ENCODE measurements around the gene SH3PXD2A.
A peak's percentile ranks its signal among the peaks of the same experiment; 100 is the strongest.

SH3PXD2A gene

GRCh38 chr10:103553743-103554487 is 301.5 kb downstream of the SH3PXD2A start:
- DNase-seq = no peak

DNA sequence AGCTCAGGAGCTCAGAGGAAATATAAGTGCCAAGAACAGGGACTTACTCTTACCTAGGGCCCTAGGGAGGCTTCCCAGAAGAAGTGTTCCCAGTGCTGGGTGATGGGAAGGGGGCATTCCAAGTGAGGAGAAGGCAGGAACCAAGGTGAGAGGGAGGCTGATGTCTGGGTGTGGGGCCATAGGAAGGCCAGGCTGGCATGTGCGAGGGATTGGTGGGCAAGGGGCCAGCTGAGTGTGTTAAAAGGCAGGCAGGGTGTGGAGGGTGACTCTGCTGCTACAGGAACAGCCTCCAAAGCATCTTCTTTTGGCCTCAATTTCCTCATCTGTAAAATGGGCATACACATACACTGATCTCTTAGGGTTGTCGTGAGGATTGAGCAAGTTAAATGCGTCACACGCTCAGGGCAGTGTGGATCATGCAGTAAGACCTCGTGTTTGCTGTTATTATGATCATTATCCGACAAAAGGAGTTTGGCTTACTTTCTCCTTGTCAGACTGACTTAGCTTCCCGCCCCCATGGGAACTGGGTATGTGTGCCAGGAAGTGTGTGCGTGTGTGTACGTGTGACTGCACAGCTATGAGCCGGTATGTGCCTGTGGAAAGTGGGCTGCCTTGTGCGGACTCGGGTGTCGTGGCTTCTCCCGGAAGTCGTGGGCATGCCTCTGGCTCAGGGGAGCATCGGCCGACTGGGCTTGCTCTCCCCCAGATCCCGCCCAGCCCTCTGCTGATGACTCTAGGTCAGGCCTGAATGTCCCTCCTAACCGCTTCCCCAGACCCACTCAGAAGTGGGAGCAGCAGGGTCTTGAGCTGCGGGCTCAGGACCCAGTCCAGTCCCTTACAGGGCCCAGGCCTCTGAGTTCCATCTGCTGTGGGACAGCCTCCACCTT is 302.3 kb downstream of the SH3PXD2A start:
- no peak for DNase-seq

- DNase-seq = peak; percentile 13
Observed at GRCh38 chr10:103551619-103552602, 303.5 kb downstream of the SH3PXD2A start.

DNA sequence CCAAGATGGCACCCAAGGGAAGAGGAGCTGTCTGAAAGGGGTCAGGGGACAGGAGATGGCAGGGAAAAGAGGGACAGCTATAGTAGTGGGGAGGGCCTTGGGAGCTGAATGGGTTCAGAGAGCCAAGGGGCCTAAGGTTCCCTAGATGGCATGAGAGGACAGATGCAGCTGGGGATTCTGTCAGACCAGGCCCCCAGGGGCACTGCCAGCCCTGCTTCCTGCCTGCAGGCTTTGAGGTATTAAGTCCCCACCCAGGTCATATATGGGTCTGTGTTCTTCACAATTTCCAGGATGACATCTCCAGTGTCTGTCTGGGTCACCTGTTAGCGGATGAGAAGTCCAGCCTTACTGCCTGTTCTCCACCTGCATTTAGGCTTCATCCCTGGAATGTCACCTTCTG is 305.1 kb downstream of the SH3PXD2A start:
- no peak for DNase-seq

- no peak for DNase-seq
Observed at GRCh38 chr10:103549349-103549685, 306.1 kb downstream of the SH3PXD2A start.

DNA sequence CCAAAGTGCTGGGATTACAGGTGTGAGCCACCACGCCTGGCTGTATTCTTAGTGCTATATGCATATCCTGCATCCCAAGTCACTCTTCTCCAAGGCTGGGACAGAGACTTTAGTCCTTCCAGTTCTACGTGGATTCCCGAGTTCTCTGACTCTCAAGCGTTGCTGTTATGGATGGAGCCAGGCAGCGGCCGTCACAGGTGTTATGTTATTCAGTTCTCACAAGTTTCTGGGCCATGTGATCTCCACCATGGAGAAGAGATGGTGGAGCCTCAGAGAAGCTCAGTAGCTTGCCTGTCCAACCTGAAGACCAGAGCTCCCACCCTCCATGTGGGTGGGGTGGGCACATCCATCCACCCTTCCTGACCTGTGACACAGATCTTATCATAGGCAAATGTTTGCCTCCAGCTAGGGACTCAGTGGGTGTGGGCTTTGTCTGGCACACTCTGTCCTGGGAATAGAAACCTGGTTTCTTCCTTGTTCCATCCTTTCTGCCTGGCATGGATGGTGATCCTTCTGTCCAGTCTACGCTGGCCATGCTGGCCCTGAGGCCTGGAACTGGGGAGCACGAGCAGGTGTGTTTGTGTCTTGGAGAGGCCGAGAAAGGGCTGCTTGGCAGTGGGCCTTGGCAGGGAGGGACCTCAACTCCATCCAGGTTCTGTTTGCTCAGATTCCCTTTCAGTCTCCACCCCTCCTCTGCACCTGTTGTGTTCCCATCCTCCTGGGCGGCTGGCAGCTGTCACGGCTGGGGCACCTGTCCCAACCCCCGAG is 306.6 kb downstream of the SH3PXD2A start:
- DNase-seq = no peak

DNA sequence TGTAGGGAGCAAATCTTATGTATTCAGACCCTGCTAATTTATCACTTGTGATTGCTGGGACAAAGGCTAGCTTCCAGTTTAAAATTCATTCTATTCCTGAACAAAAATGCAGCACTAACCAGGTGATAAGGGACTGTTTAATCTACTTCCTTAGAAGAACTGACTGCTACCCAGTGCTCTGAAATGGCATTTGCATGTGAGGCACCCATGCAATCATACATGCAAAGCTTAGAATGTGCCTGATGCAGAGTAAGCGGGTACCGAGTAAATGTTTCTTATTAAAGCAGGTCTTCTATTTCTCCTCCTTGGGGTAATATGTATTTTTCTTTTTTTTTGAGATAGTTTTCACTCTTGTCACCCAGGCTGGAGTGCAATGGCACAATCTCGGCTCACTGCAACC is 307.4 kb downstream of the SH3PXD2A start:
- no peak for DNase-seq

DNA sequence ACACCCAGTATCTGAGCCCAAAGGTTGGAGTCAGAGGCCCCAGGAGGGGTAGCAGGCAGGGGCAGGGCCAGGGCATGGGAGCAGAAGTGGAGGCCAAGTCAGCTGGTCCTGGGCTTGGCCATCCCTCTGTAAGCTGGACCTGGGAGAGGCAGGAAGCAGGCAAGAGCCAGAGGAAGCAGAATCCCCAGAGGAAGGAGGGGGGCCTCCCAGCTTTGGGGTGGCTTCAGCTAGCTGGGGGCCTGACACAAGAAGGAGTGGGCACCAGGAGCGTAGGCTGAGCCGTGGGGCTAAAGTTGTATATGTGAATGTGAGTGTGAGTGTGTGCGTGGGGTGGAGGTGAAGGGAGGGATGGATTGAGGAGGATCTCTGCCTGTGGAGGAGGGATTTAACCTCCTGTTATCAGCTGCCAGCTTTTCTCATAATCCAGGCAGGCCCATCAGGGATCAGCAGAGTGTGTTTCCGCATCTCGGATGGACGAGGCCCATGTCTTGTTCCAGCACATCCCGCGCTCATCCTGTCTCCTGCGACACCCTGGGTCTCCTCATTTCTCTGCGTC is 307.9 kb downstream of the SH3PXD2A start:
- DNase-seq = no peak

DNA sequence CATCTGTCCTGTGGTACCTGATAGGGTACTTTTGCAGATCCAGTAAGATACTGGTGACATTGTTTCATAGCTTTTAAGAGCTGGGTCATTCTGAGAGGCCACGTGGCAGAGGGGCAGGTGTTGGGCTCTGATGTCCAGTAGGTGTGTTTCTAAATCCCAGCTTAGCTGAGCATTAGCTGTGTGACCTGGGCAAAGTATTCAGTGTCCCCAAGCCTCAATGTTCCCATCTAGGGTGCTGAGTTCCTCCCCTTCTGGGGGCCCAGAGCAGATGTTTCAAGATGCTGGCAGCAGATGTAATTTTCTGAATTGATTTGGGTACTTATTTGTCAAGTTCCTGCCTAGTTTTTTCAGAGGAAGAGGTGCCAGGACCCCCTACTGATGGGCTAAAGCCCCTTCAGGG is 309.0 kb downstream of the SH3PXD2A start:
- DNase-seq = no peak

DNA sequence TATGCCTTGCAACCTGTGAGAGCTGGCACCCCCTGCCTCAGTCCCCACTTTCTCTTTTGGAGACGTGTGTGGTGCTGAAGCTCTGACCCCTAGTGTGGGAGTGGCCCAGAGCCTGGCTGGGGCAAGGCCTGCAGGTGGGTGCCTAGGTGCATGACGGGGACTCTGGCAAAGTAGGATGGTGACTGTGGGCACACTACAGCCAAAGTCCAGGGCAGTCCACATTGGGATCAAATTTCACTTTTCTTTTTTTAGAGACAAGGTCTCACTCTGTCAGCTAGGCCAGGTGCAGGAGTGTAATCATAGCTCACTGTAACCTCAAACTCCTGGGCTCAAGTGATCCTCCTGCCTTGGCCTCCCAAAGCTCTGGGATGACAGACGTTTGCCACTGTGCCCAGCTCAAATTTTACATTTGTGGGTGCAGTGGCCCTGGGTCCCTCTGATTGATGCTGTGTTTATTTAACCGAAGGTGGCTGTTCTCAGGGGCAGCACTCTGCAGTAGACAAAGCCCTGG is 309.6 kb downstream of the SH3PXD2A start:
- no peak for DNase-seq

DNA sequence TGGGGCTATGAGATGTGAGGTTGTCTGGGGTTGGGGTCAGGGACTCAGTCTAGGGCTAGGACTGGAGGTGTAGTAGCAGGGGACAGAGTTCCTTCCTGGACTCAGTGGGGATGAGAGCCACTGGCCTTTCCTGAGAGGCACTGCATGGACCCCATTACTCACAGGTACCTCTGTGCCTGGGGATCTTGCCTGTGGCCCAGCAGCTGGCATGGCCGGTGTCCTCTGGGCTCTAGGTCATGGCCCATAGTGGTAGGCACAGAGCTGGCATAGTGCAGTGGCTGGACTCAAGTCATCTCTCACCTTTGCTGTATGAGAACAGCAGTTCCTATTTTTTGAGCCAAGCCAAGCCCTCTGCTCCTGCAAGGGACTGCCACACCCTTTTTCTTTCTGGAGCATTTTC is 310.0 kb downstream of the SH3PXD2A start:
- DNase-seq = no peak

DNA sequence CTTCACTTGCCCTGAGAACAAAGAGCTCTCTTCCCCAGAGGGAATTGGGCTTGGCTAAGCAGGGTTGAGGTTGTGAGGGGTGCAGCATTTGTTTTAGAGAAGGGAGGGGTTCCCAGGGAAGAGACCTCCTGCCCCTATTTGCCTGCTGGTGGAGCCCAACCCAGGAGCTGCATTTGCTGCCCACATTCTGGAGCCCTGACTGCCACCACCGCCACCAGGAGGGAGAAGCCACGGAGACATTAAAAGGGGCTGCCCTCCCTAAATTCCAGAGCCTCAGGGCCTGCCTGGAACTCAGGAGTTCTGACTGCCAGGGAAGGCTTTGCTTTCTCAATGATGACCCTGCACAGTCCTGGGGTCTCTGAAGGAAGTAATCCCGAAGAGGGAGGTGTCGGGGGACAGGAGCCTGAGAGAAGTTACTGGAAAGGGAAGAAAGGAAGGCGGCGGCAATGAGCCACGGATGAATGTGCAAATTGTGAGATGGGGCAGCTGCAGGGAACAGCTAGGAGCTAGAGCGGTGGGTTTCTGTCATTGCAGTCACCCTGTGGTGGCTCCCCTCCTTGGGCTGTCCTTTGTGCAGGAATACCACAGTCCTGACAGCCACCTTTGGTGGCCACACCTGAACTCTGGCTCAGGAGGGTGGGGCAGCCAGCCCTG is 310.6 kb downstream of the SH3PXD2A start:
- DNase-seq = no peak
